ENCODE results near the gene CIAO1.
A peak's percentile ranks its signal among the peaks of the same experiment; 100 is the strongest.
"Not testable (repeated sequence)": the region's sequence is repeated elsewhere in the genome, so short reads cannot be mapped to it uniquely, and the experiment has no call there.

CIAO1 gene

GRCh38 chr2:96274355-96275056 lies 8.5 kb downstream of the CIAO1 start:
- Histone ChIP-seq H3K36me3 (ENCODE audit: control insufficient read depth in 2 of 2, insufficient read depth in 2 of 2, low read length in 2 of 2) (peaks cover 66 to 68% of the 10 kb centered on the region in 2 donors), H3K27ac (ENCODE audit: low read depth in 2 of 2, low read length in 2 of 2) (no peak overlapping the region), H3K4me1 (ENCODE audit: control insufficient read depth in 2 of 2, insufficient read depth in 2 of 2, low read length in 2 of 2) (no peaks in the 10 kb centered on the region), H3K4me3 (ENCODE audit: low read length in 2 of 2) (no peak overlapping the region), H3K27me3 (ENCODE audit: control insufficient read depth in 2 of 2, insufficient read depth in 2 of 2, low read length in 2 of 2) (no peaks in the 10 kb centered on the region), H3K9me3 (ENCODE audit: control insufficient read depth in 2 of 2, low read length in 2 of 2) (no peaks in the 10 kb centered on the region), H3K9ac (ENCODE audit: low read depth in 1 of 2, low read length in 2 of 2) (no peak overlapping the region)

- Histone ChIP-seq H3K27ac (ENCODE audit: low read depth in 2 of 2, low read length in 2 of 2) (no peak overlapping the region), H3K9me3 (ENCODE audit: control insufficient read depth in 2 of 2, low read length in 2 of 2) (no peaks in the 10 kb centered on the region), H3K4me1 (ENCODE audit: control insufficient read depth in 2 of 2, insufficient read depth in 2 of 2, low read length in 2 of 2) (no peaks in the 10 kb centered on the region), H3K36me3 (ENCODE audit: control insufficient read depth in 2 of 2, insufficient read depth in 2 of 2, low read length in 2 of 2) (peaks cover 66 to 72% of the 10 kb centered on the region in 2 donors), H3K9ac (ENCODE audit: low read depth in 1 of 2, low read length in 2 of 2) (no peak overlapping the region), H3K4me3 (ENCODE audit: low read length in 2 of 2) (no peak overlapping the region), H3K27me3 (ENCODE audit: control insufficient read depth in 2 of 2, insufficient read depth in 2 of 2, low read length in 2 of 2) (no peaks in the 10 kb centered on the region)
These were observed 10.9 kb downstream of the CIAO1 start for GRCh38 chr2:96276787-96277499.

- peaks cover 96 to 99% of the 10 kb centered on the region in 2 donors for H3K36me3 ChIP-seq (ENCODE audit: control insufficient read depth in 2 of 2, insufficient read depth in 2 of 2, low read length in 2 of 2)
- H3K27me3 ChIP-seq (ENCODE audit: control insufficient read depth in 2 of 2, insufficient read depth in 2 of 2, low read length in 2 of 2), result no peaks in the 10 kb centered on the region
- no peak overlapping the region for H3K27ac ChIP-seq (ENCODE audit: low read depth in 2 of 2, low read length in 2 of 2)
- H3K9me3 ChIP-seq (ENCODE audit: control insufficient read depth in 2 of 2, low read length in 2 of 2), result no peaks in the 10 kb centered on the region
- H3K4me3 ChIP-seq (ENCODE audit: low read length in 2 of 2), result no peak overlapping the region
- no peaks in the 10 kb centered on the region for H3K4me1 ChIP-seq (ENCODE audit: control insufficient read depth in 2 of 2, insufficient read depth in 2 of 2, low read length in 2 of 2)
- no peak overlapping the region for H3K9ac ChIP-seq (ENCODE audit: low read depth in 1 of 2, low read length in 2 of 2)
These were observed 21.3 kb downstream of the CIAO1 start for GRCh38 chr2:96287273-96287856.

- no peak overlapping the region for H3K9ac ChIP-seq (ENCODE audit: low read depth in 1 of 2, low read length in 2 of 2)
- no peak overlapping the region for H3K27ac ChIP-seq (ENCODE audit: low read depth in 2 of 2, low read length in 2 of 2)
- H3K9me3 ChIP-seq (ENCODE audit: control insufficient read depth in 2 of 2, low read length in 2 of 2), result no peaks in the 10 kb centered on the region
- peaks cover 89 to 95% of the 10 kb centered on the region in 2 donors for H3K36me3 ChIP-seq (ENCODE audit: control insufficient read depth in 2 of 2, insufficient read depth in 2 of 2, low read length in 2 of 2)
- H3K4me1 ChIP-seq (ENCODE audit: control insufficient read depth in 2 of 2, insufficient read depth in 2 of 2, low read length in 2 of 2), result no peaks in the 10 kb centered on the region
- H3K27me3 ChIP-seq (ENCODE audit: control insufficient read depth in 2 of 2, insufficient read depth in 2 of 2, low read length in 2 of 2), result no peaks in the 10 kb centered on the region
- H3K4me3 ChIP-seq (ENCODE audit: low read length in 2 of 2), result no peak overlapping the region
These were observed 25.7 kb downstream of the CIAO1 start for GRCh38 chr2:96291751-96292150.

GRCh38 chr2:96294271-96294670 lies 28.2 kb downstream of the CIAO1 start:
- H3K27ac ChIP-seq (ENCODE audit: low read depth in 2 of 2, low read length in 2 of 2); H3K4me1 ChIP-seq (ENCODE audit: control insufficient read depth in 2 of 2, insufficient read depth in 2 of 2, low read length in 2 of 2); H3K9ac ChIP-seq (ENCODE audit: low read depth in 1 of 2, low read length in 2 of 2); H3K4me3 ChIP-seq (ENCODE audit: low read length in 2 of 2); H3K9me3 ChIP-seq (ENCODE audit: control insufficient read depth in 2 of 2, low read length in 2 of 2); H3K27me3 ChIP-seq (ENCODE audit: control insufficient read depth in 2 of 2, insufficient read depth in 2 of 2, low read length in 2 of 2): not testable (repeated sequence)
- H3K36me3 ChIP-seq (ENCODE audit: control insufficient read depth in 2 of 2, insufficient read depth in 2 of 2, low read length in 2 of 2), result peaks cover 88 to 95% of the 10 kb centered on the region in 2 donors

GRCh38 chr2:96296925-96297324 lies 30.9 kb downstream of the CIAO1 start:
- Histone ChIP-seq H3K9me3 (ENCODE audit: control insufficient read depth in 2 of 2, low read length in 2 of 2) (no peaks in the 10 kb centered on the region), H3K36me3 (ENCODE audit: control insufficient read depth in 2 of 2, insufficient read depth in 2 of 2, low read length in 2 of 2) (peaks cover 83 to 92% of the 10 kb centered on the region in 2 donors), H3K27me3 (ENCODE audit: control insufficient read depth in 2 of 2, insufficient read depth in 2 of 2, low read length in 2 of 2) (no peaks in the 10 kb centered on the region), H3K4me3 (ENCODE audit: low read length in 2 of 2) (no peak overlapping the region), H3K27ac (ENCODE audit: low read depth in 2 of 2, low read length in 2 of 2) (no peak overlapping the region), H3K4me1 (ENCODE audit: control insufficient read depth in 2 of 2, insufficient read depth in 2 of 2, low read length in 2 of 2) (no peaks in the 10 kb centered on the region), H3K9ac (ENCODE audit: low read depth in 1 of 2, low read length in 2 of 2) (no peak overlapping the region)

GRCh38 chr2:96301865-96302264 lies 35.8 kb downstream of the CIAO1 start:
- Histone ChIP-seq H3K9me3 (ENCODE audit: control insufficient read depth in 2 of 2, low read length in 2 of 2) (no peaks in the 10 kb centered on the region), H3K9ac (ENCODE audit: low read depth in 1 of 2, low read length in 2 of 2) (no peak overlapping the region), H3K4me1 (ENCODE audit: control insufficient read depth in 2 of 2, insufficient read depth in 2 of 2, low read length in 2 of 2) (peaks cover 9 to 14% of the 10 kb centered on the region in 2 donors), H3K4me3 (ENCODE audit: low read length in 2 of 2) (no peak overlapping the region), H3K27me3 (ENCODE audit: control insufficient read depth in 2 of 2, insufficient read depth in 2 of 2, low read length in 2 of 2) (no peaks in the 10 kb centered on the region), H3K36me3 (ENCODE audit: control insufficient read depth in 2 of 2, insufficient read depth in 2 of 2, low read length in 2 of 2) (peaks cover 58 to 62% of the 10 kb centered on the region in 2 donors), H3K27ac (ENCODE audit: low read depth in 2 of 2, low read length in 2 of 2) (no peak overlapping the region)

GRCh38 chr2:96304606-96305005 lies 38.6 kb downstream of the CIAO1 start:
- peaks cover 9 to 14% of the 10 kb centered on the region in 2 donors for H3K4me1 ChIP-seq (ENCODE audit: control insufficient read depth in 2 of 2, insufficient read depth in 2 of 2, low read length in 2 of 2)
- H3K9me3 ChIP-seq (ENCODE audit: control insufficient read depth in 2 of 2, low read length in 2 of 2), result no peaks in the 10 kb centered on the region
- H3K9ac ChIP-seq (ENCODE audit: low read depth in 1 of 2, low read length in 2 of 2), result peak overlapping the region; percentile 88 to 96
- H3K27me3 ChIP-seq (ENCODE audit: control insufficient read depth in 2 of 2, insufficient read depth in 2 of 2, low read length in 2 of 2), result no peaks in the 10 kb centered on the region
- H3K4me3 ChIP-seq (ENCODE audit: low read length in 2 of 2), result peak overlapping the region; percentile 76 to 99
- peaks cover 31 to 35% of the 10 kb centered on the region in 2 donors for H3K36me3 ChIP-seq (ENCODE audit: control insufficient read depth in 2 of 2, insufficient read depth in 2 of 2, low read length in 2 of 2)
- peak overlapping the region in 1 of 2 donors; percentile 91 for H3K27ac ChIP-seq (ENCODE audit: low read depth in 2 of 2, low read length in 2 of 2)

GRCh38 chr2:96305091-96305978 lies 39.3 kb downstream of the CIAO1 start, which contains the start of gene SNRNP200:
Gene SNRNP200 (minus strand): TSS chr2:96305546. CDS start chr2:96305437, 109 bp downstream.
- H3K9ac ChIP-seq (ENCODE audit: low read depth in 1 of 2, low read length in 2 of 2), result peak within 1 kb of the TSS; percentile 88 to 96
- peak within 1 kb of the TSS; percentile 76 to 99 for H3K4me3 ChIP-seq (ENCODE audit: low read length in 2 of 2)
- peaks cover 9 to 14% of the 10 kb centered on the region in 2 donors for H3K4me1 ChIP-seq (ENCODE audit: control insufficient read depth in 2 of 2, insufficient read depth in 2 of 2, low read length in 2 of 2)
- no peaks in the 10 kb centered on the region for H3K27me3 ChIP-seq (ENCODE audit: control insufficient read depth in 2 of 2, insufficient read depth in 2 of 2, low read length in 2 of 2)
- no peaks in the 10 kb centered on the region for H3K9me3 ChIP-seq (ENCODE audit: control insufficient read depth in 2 of 2, low read length in 2 of 2)
- peaks cover 25 to 28% of the 10 kb centered on the region in 2 donors for H3K36me3 ChIP-seq (ENCODE audit: control insufficient read depth in 2 of 2, insufficient read depth in 2 of 2, low read length in 2 of 2)
- peak within 1 kb of the TSS; percentile 70 to 91 for H3K27ac ChIP-seq (ENCODE audit: low read depth in 2 of 2, low read length in 2 of 2)

All from mucosa of rectum (tissue), 2 donors.